GM19099 (cell line): ENCODE measurements around the gene POMT1.

Experiments used
- POLR2A ChIP-seq: IDR thresholded peaks from 3 replicates; pipeline ENCODE4 v1.6.1; 2011; ENCODE audit warnings: low read depth; ENCODE audit not compliant: insufficient read length; ENCODE audit errors: extremely low read depth

Gene POMT1

GRCh38 chr9:131554843-131555351, 52.2 kb downstream of the POMT1 start:
- TF ChIP-seq POLR2A = no peak

- TF ChIP-seq POLR2A = no peak
Measured at GRCh38 chr9:131555841-131556673, 53.3 kb downstream of the POMT1 start.

- no peak for TF ChIP-seq POLR2A
Measured at GRCh38 chr9:131557855-131558548, 55.3 kb downstream of the POMT1 start.

GRCh38 chr9:131559421-131560000, 56.8 kb downstream of the POMT1 start:
- TF ChIP-seq POLR2A = no peak

GRCh38 chr9:131562032-131562959, 59.6 kb downstream of the POMT1 start:
- no peak for TF ChIP-seq POLR2A

- no peak for TF ChIP-seq POLR2A
Measured at GRCh38 chr9:131565369-131565768, 62.7 kb downstream of the POMT1 start.

GRCh38 chr9:131566158-131566557, 63.4 kb downstream of the POMT1 start:
- TF ChIP-seq POLR2A = no peak

- TF ChIP-seq POLR2A = no peak
Measured at GRCh38 chr9:131567910-131568309, 65.2 kb downstream of the POMT1 start.
